Measurements from ENCODE around the gene HES7.

HES7 gene

GRCh38 chr17:8142887-8143580, 19.1 kb upstream of the HES7 start:
- H3K27ac ChIP-seq = no peak overlapping the region
- H4K20me1 ChIP-seq = peaks cover 8 to 83% (median 57%) of the 10 kb centered on the region in 11 experiments; a peak in 19 of 22 replicates
- no peak overlapping the region for H3K4me2 ChIP-seq
- no peak overlapping the region for H3K4me3 ChIP-seq
- peaks cover 72 to 86% (median 79%) of the 10 kb centered on the region in 11 experiments for H3K36me3 ChIP-seq
- H3K9me3 ChIP-seq (replicated peaks in 1 of 11) = no peaks in the 10 kb centered on the region
- TF ChIP-seq Cebpa-rat (IDR thresholded peaks at IDR 0.05) = no peak
- no peaks in the 10 kb centered on the region for H3K27me3 ChIP-seq
- no peak overlapping the region for H3K9ac ChIP-seq
- peaks cover 10 to 16% (median 12%) of the 10 kb centered on the region in 10 experiments; a peak in 19 of 20 replicates for H3K4me1 ChIP-seq

- H3K36me3 ChIP-seq = peaks cover 65 to 79% (median 72%) of the 10 kb centered on the region in 11 experiments
- H3K27me3 ChIP-seq = no peaks in the 10 kb centered on the region
- H4K20me1 ChIP-seq = peaks cover 8 to 76% (median 50%) of the 10 kb centered on the region in 11 experiments; a peak in 19 of 22 replicates
- TF ChIP-seq Cebpa-rat (IDR thresholded peaks at IDR 0.05) = no peak
- no peak overlapping the region for H3K27ac ChIP-seq
- H3K4me3 ChIP-seq = no peak overlapping the region
- H3K4me2 ChIP-seq = no peak overlapping the region
- H3K9ac ChIP-seq = no peak overlapping the region
- peaks cover 17 to 24% (median 19%) of the 10 kb centered on the region in 10 experiments for H3K4me1 ChIP-seq
- no peaks in the 10 kb centered on the region for H3K9me3 ChIP-seq (replicated peaks in 1 of 11)
Measured at GRCh38 chr17:8142158-8142886, 18.4 kb upstream of the HES7 start.

GRCh38 chr17:8141741-8142140, 17.8 kb upstream of the HES7 start:
- peaks cover 8 to 70% (median 45%) of the 10 kb centered on the region in 11 experiments; a peak in 18 of 22 replicates for H4K20me1 ChIP-seq
- no peak overlapping the region for H3K9ac ChIP-seq
- H3K36me3 ChIP-seq = peaks cover 60 to 73% (median 66%) of the 10 kb centered on the region in 11 experiments
- H3K4me1 ChIP-seq = peaks cover 19 to 28% (median 22%) of the 10 kb centered on the region in 10 experiments
- H3K27ac ChIP-seq = no peak overlapping the region
- no peaks in the 10 kb centered on the region for H3K27me3 ChIP-seq
- no peak overlapping the region for H3K4me2 ChIP-seq
- no peak for TF ChIP-seq Cebpa-rat (IDR thresholded peaks at IDR 0.05)
- H3K4me3 ChIP-seq = no peak overlapping the region
- no peaks in the 10 kb centered on the region for H3K9me3 ChIP-seq (replicated peaks in 1 of 11)

- TF ChIP-seq Cebpa-rat (IDR thresholded peaks at IDR 0.05) = no peak
- H3K9me3 ChIP-seq (replicated peaks in 1 of 11) = no peaks in the 10 kb centered on the region
- peaks cover 19 to 28% (median 22%) of the 10 kb centered on the region in 10 experiments for H3K4me1 ChIP-seq
- H4K20me1 ChIP-seq = peaks cover 5 to 63% (median 38%) of the 10 kb centered on the region in 11 experiments; a peak in 16 of 22 replicates
- H3K9ac ChIP-seq = no peak overlapping the region; a peak in 2 of 22 replicates
- H3K27me3 ChIP-seq = no peaks in the 10 kb centered on the region
- no peak overlapping the region; a peak in 1 of 22 replicates for H3K27ac ChIP-seq
- H3K36me3 ChIP-seq = peaks cover 53 to 66% (median 59%) of the 10 kb centered on the region in 11 experiments
- H3K4me3 ChIP-seq = no peak overlapping the region
- no peak overlapping the region for H3K4me2 ChIP-seq
Measured at GRCh38 chr17:8141045-8141444, 17.1 kb upstream of the HES7 start.

- H3K27ac ChIP-seq = no peak overlapping the region; a peak in 1 of 22 replicates
- H3K4me3 ChIP-seq = no peak overlapping the region
- peaks cover 19 to 28% (median 22%) of the 10 kb centered on the region in 10 experiments for H3K4me1 ChIP-seq
- H3K9ac ChIP-seq = peak overlapping the region in 2 of 11 experiments; percentile 5 to 14; a peak in 4 of 22 replicates
- H3K4me2 ChIP-seq = peak overlapping the region in 4 of 11 experiments; percentile 82 to 94 (median 92); a peak in 5 of 22 replicates
- no peak for TF ChIP-seq Cebpa-rat (IDR thresholded peaks at IDR 0.05)
- H3K27me3 ChIP-seq = no peaks in the 10 kb centered on the region
- H3K36me3 ChIP-seq = peaks cover 46 to 59% (median 52%) of the 10 kb centered on the region in 11 experiments
- peaks cover 0 to 56% (median 31%) of the 10 kb centered on the region in 11 experiments; a peak in 15 of 22 replicates for H4K20me1 ChIP-seq
- no peaks in the 10 kb centered on the region for H3K9me3 ChIP-seq (replicated peaks in 1 of 11)
Measured at GRCh38 chr17:8140065-8141029, 16.4 kb upstream of the HES7 start.

GRCh38 chr17:8138672-8139371, 14.9 kb upstream of the HES7 start:
- no peak for TF ChIP-seq Cebpa-rat (IDR thresholded peaks at IDR 0.05)
- peak overlapping the region; percentile 82 to 98 (median 94) for H3K4me2 ChIP-seq
- H3K9me3 ChIP-seq (replicated peaks in 1 of 11) = no peaks in the 10 kb centered on the region
- H3K4me3 ChIP-seq = peak overlapping the region; percentile 49 to 70 (median 62)
- H3K36me3 ChIP-seq = peaks cover 32 to 44% (median 37%) of the 10 kb centered on the region in 11 experiments
- no peaks in the 10 kb centered on the region for H3K27me3 ChIP-seq
- H4K20me1 ChIP-seq = peaks cover 0 to 43% (median 22%) of the 10 kb centered on the region in 11 experiments; a peak in 15 of 22 replicates
- H3K4me1 ChIP-seq = peaks cover 19 to 28% (median 22%) of the 10 kb centered on the region in 10 experiments
- peak overlapping the region; percentile 33 to 74 (median 67); a peak in 21 of 22 replicates for H3K27ac ChIP-seq
- H3K9ac ChIP-seq = peak overlapping the region; percentile 60 to 82 (median 72); a peak in 21 of 22 replicates

- Histone ChIP-seq H3K27ac (peak overlapping the region in 10 of 11 experiments; percentile 2 to 74 (median 41); a peak in 12 of 22 replicates), H3K27me3 (no peaks in the 10 kb centered on the region), H3K4me3 (peak overlapping the region; percentile 49 to 70 (median 62)), H3K4me1 (peaks cover 19 to 28% (median 22%) of the 10 kb centered on the region in 10 experiments), H3K36me3 (peaks cover 30 to 39% (median 34%) of the 10 kb centered on the region in 11 experiments), H3K9ac (peak overlapping the region; percentile 60 to 82 (median 72)), H3K4me2 (peak overlapping the region; percentile 82 to 98 (median 94)), H3K9me3 (replicated peaks in 1 of 11) (no peaks in the 10 kb centered on the region), H4K20me1 (peaks cover 0 to 41% (median 22%) of the 10 kb centered on the region in 11 experiments; a peak in 15 of 22 replicates)
- TF ChIP-seq Cebpa-rat (IDR thresholded peaks at IDR 0.05) = no peak
Measured at GRCh38 chr17:8138374-8138671, 14.4 kb upstream of the HES7 start.

All from BLaER1 treated with 17β-estradiol and CSF1 and Interleukin-3, amounts not matched to agents 10 nM and 100 nM (cell line).